H1 (cell line): Measurements from ENCODE around the gene IL17D. TPM values are rescaled to one million over a fixed set of nuclear protein-coding genes. Genes with fewer than 3 reads are reported as not detected.

ENCODE experiments used
- CTCF ChIA-PET: fragments of 300-600 bp; sonication (Branson Sonifier 250); formaldehyde crosslinking; loops from one replicate; lab custom pipeline; 2021; ENCODE audit not compliant: partially characterized antibody; lab: Charles Lee
- POLR2A ChIA-PET: fragments of 300-600 bp; sonication (Branson Sonifier 250); formaldehyde crosslinking; loops from one replicate; lab custom pipeline; 2021; ENCODE audit warnings: inconsistent platforms; ENCODE audit not compliant: partially characterized antibody; lab: Charles Lee
- DNase-seq, 2 experiments: peaks; one replicate each; pipeline versions ENCODE4 v3.0.0 to v3.0.0-alpha.2; 2010 to 2022; ENCODE audit warnings: low spot score in 2 of 2, low read depth in 1 of 2, mixed read lengths in 1 of 2
- FAIRE-seq: peaks from 2 replicates; lab custom pipeline; 2011; peaks lifted over from hg19 to GRCh38; lab: Jason Lieb, UNC
- H2AFZ ChIP-seq: 2 replicates; pipeline ENCODE4 v1.8.1; 2012; ENCODE audit warnings: low read length, inconsistent platforms
- H2AK5ac ChIP-seq: 2 replicates; pipeline ENCODE4 v1.6.1; 2013; ENCODE audit warnings: low read depth, low read length
- H2BK120ac ChIP-seq: replicated peaks from 2 replicates; pipeline ENCODE3; 2013; ENCODE audit warnings: low read depth, low read length, inconsistent platforms
- H2BK12ac ChIP-seq: 2 replicates; pipeline ENCODE4 v1.6.1; 2013; ENCODE audit warnings: low read depth, low read length
- H2BK15ac ChIP-seq: 2 replicates; pipeline ENCODE4 v1.6.1; 2013; ENCODE audit warnings: low read length
- H2BK20ac ChIP-seq: 2 replicates; pipeline ENCODE4 v1.6.1; 2013; ENCODE audit warnings: low read length
- H2BK5ac ChIP-seq: 2 replicates; pipeline ENCODE4 v1.6.1; 2013; ENCODE audit warnings: low read depth, low read length
- H3K14ac ChIP-seq: 2 replicates; pipeline ENCODE4 v1.6.1; 2013; ENCODE audit warnings: inconsistent platforms; ENCODE audit not compliant: insufficient read length
- H3K18ac ChIP-seq: 2 replicates; pipeline ENCODE4 v1.6.1; 2013; ENCODE audit warnings: low read length; ENCODE audit errors: extremely low read depth
- H3K23ac ChIP-seq: 2 replicates; pipeline ENCODE4 v1.6.1; 2013; ENCODE audit warnings: inconsistent platforms; ENCODE audit not compliant: insufficient read length
- H3K23me2 ChIP-seq: 2 replicates; pipeline ENCODE4 v1.6.1; 2013; ENCODE audit warnings: low read depth, low read length
- H3K27ac ChIP-seq: 2 replicates; pipeline ENCODE4 v1.6.1; 2011; ENCODE audit warnings: low read depth, low read length, inconsistent platforms
- H3K27me3 ChIP-seq, 4 experiments: replicated peaks in 1 of 4; 1 replicate in 1 of 4; 2 replicates in 3 of 4; pipeline versions ENCODE4 v1.6.1 to v1.8.1; 2011 to 2013; ENCODE audit warnings: low read length in 3 of 4, mild to moderate bottlenecking in 3 of 4, inconsistent platforms in 2 of 4, mixed read lengths in 2 of 4, moderate library complexity in 1 of 4; ENCODE audit not compliant: control insufficient read depth in 3 of 4, insufficient read depth in 3 of 4; ENCODE audit errors: extremely low read depth in 1 of 4
- H3K36me3 ChIP-seq, 4 experiments: 2 replicates each; pipeline versions ENCODE4 v1.6.1 to v1.8.1; 2011 to 2013; ENCODE audit warnings: mild to moderate bottlenecking in 4 of 4, low read length in 3 of 4, moderate library complexity in 2 of 4, control low read depth in 1 of 4, inconsistent platforms in 1 of 4; ENCODE audit not compliant: insufficient read depth in 4 of 4, control insufficient read depth in 2 of 4
- H3K4ac ChIP-seq: replicated peaks from 2 replicates; pipeline ENCODE3; 2013; ENCODE audit warnings: low read length, low read depth, mixed read lengths, inconsistent platforms; ENCODE audit not compliant: insufficient read length
- H3K4me1 ChIP-seq, 4 experiments: replicated peaks in 1 of 4; 1 replicate in 1 of 4; 2 replicates in 3 of 4; pipeline versions ENCODE4 v1.6.1 to v1.8.1; 2011 to 2013; ENCODE audit warnings: low read length in 3 of 4, inconsistent platforms in 2 of 4, mixed read lengths in 1 of 4; ENCODE audit not compliant: insufficient read depth in 4 of 4, control insufficient read depth in 3 of 4
- H3K4me2 ChIP-seq, 2 experiments: 2 replicates each; pipeline versions ENCODE4 v1.6.1 to v1.8.1; 2011 to 2013; ENCODE audit warnings: low read depth in 2 of 2, low read length in 2 of 2, control low read depth in 1 of 2, inconsistent platforms in 1 of 2, mild to moderate bottlenecking in 1 of 2; ENCODE audit not compliant: insufficient read depth in 1 of 2
- H3K4me3 ChIP-seq, 4 experiments: fragments of 200-600, 300-600 bp in 1 of 4; sonication (generic), shearing (Covaris generic), sonication (Bioruptor Twin) in 1 of 4; 2 replicates each; pipeline versions ENCODE4 v1.5.1 to v1.8.1; 2011 to 2016; ENCODE audit warnings: low read length in 4 of 4, low read depth in 3 of 4, control low read depth in 2 of 4, inconsistent platforms in 2 of 4, mild to moderate bottlenecking in 2 of 4, mixed read lengths in 1 of 4, moderate library complexity in 1 of 4; ENCODE audit not compliant: insufficient read depth in 2 of 4; ENCODE audit errors: extremely low read depth in 1 of 4
- H3K56ac ChIP-seq: replicated peaks from 2 replicates; pipeline ENCODE3; 2013; ENCODE audit warnings: low read depth, mild to moderate bottlenecking, mixed read lengths, low read length, inconsistent platforms; ENCODE audit not compliant: insufficient read length
- H3K79me1 ChIP-seq: 2 replicates; pipeline ENCODE4 v1.6.1; 2013; ENCODE audit warnings: low read depth, low read length, control low read depth
- H3K79me2 ChIP-seq, 2 experiments: 2 replicates each; pipeline versions ENCODE4 v1.6.1 to v1.8.1; 2012 to 2013; ENCODE audit warnings: low read length in 2 of 2, mild to moderate bottlenecking in 2 of 2, inconsistent platforms in 1 of 2; ENCODE audit not compliant: insufficient read depth in 2 of 2, control insufficient read depth in 1 of 2
- H3K9ac ChIP-seq, 4 experiments: replicated peaks in 1 of 4; 1 replicate in 1 of 4; 2 replicates in 3 of 4; pipeline versions ENCODE4 v1.6.1 to v1.8.1; 2011 to 2013; ENCODE audit warnings: low read depth in 3 of 4, low read length in 3 of 4, control low read depth in 2 of 4, mild to moderate bottlenecking in 2 of 4, moderate library complexity in 2 of 4, inconsistent platforms in 1 of 4; ENCODE audit errors: extremely low read depth in 1 of 4
- H3K9me3 ChIP-seq, 2 experiments: 2 replicates each; pipeline versions ENCODE4 v1.6.1 to v1.8.1; 2012 to 2013; ENCODE audit warnings: mild to moderate bottlenecking in 2 of 2, moderate library complexity in 2 of 2, control low read depth in 1 of 2, inconsistent platforms in 1 of 2, low read depth in 1 of 2, low read length in 1 of 2, mixed read lengths in 1 of 2; ENCODE audit not compliant: insufficient read depth in 2 of 2
- H4K20me1 ChIP-seq, 2 experiments: replicated peaks in 1 of 2; 2 replicates each; pipeline versions ENCODE3 to v1.8.1; 2011 to 2013; ENCODE audit warnings: inconsistent platforms in 2 of 2, low read length in 2 of 2, mild to moderate bottlenecking in 1 of 2; ENCODE audit not compliant: insufficient read depth in 2 of 2, control insufficient read depth in 1 of 2
- H4K5ac ChIP-seq: 2 replicates; pipeline ENCODE4 v1.6.1; 2013; ENCODE audit warnings: low read length, low read depth, mixed read lengths, inconsistent platforms; ENCODE audit not compliant: insufficient read length
- H4K8ac ChIP-seq: 2 replicates; pipeline ENCODE4 v1.8.0; 2013; ENCODE audit warnings: mild to moderate bottlenecking, moderate library complexity, low read length, inconsistent platforms; ENCODE audit not compliant: insufficient read depth; ENCODE audit errors: extremely low read depth
- H4K91ac ChIP-seq: replicated peaks from 2 replicates; pipeline ENCODE3; 2013; ENCODE audit warnings: low read length, mixed read lengths, inconsistent platforms; ENCODE audit not compliant: insufficient read length
- NANOG ChIP-seq: IDR thresholded peaks from 2 replicates; pipeline ENCODE4 v1.6.1; 2011; ENCODE audit warnings: low read length, low read depth, mild to moderate bottlenecking, inconsistent platforms; ENCODE audit not compliant: insufficient read depth, poor library complexity, severe bottlenecking
- ZNF274 ChIP-seq: IDR thresholded peaks from 2 replicates; pipeline ENCODE4 v1.7.0; 2012; ENCODE audit warnings: low read length, borderline replicate concordance; ENCODE audit errors: extremely low read depth
- WGBS, 2 experiments: shearing (Covaris generic) in 1 of 2; methylation state at CpG; one replicate each; pipeline versions ENCODE4 v1.1.6 to v1.1.7; 2013 to 2015; ENCODE audit warnings: low lambda C conversion rate in 2 of 2, mixed read lengths in 2 of 2, inconsistent platforms in 1 of 2, low coverage in 1 of 2, missing lambda C conversion rate in 1 of 2; ENCODE audit not compliant: insufficient replicate concordance in 2 of 2, insufficient coverage in 1 of 2, insufficient read length in 1 of 2; ENCODE audit errors: extremely low coverage in 1 of 2, missing lambda C conversion rate in 1 of 2; 5-methylcytosine and 5-hydroxymethylcytosine counted together
- polyA plus RNA-seq, 7 experiments: library from polyadenylated mRNA; depleted of rRNA in 3 of 7; stranded (reverse) in 5 of 7; unstranded in 2 of 7; fragments of >200 nt in 5 of 7; fragments of 200-250 nt in 2 of 7; gene quantifications; 1 replicate in 5 of 7; 2 replicates in 1 of 7; 4 replicates in 1 of 7; pipeline versions ENCODE4 v1.2.1 to v1.2.3, GENCODE V29; 2011 to 2013; ENCODE audit warnings: missing spikeins in 2 of 7, mixed read lengths in 2 of 7
- total RNA-seq: library from RNA; stranded (reverse); fragmentation: NEBNext Ultra II Directional; extraction: Animal tissue kit (Norgen Biotek cat#: 25700); gene quantifications from 2 replicates; pipeline ENCODE4 v1.2.1, GENCODE V29; 2021

Gene IL17D
- total and polyA plus RNA-seq, 2 of the 8 experiments (the other 6 are each of a cell fraction or from before 2014, with no cell fraction given) = 0.56 to 0.59 TPM

DNA sequence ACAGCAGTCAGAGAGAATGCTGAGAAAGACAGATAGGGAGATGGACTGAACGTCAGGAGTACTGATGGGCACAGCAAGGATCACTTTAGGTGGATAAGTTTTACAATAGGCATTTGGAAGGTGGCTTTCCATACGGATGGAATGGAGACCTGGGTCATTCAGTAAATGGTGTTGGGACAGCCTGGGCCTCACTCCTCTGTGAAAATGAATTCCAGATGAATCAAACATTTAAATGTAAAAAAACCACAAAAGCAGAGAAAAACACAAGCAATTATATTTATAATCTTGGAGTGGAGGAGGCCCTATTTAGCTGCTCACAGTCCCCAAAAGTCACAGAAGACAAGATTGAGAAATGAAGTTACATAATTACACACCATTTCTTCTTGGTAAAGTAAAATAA, 4.7 kb downstream of the IL17D start:
- no peaks in the 10 kb centered on the region for H4K20me1 ChIP-seq
- H3K9me3 ChIP-seq = no peaks in the 10 kb centered on the region
- peaks cover 4 to 11% (median 6%) of the 10 kb centered on the region in 4 experiments; a peak in 6 of 7 replicates for H3K4me1 ChIP-seq
- no peak overlapping the region for H3K4me3 ChIP-seq
- no peak for FAIRE-seq
- no peak overlapping the region for H2BK5ac ChIP-seq
- no peak overlapping the region for H4K8ac ChIP-seq
- no peak overlapping the region for H3K18ac ChIP-seq
- no peak for DNase-seq
- H3K56ac ChIP-seq = no peak overlapping the region
- peaks cover 5% of the 10 kb centered on the region for H3K23me2 ChIP-seq
- CTCF ChIA-PET = interaction anchor here (0.6 to 1.0 kb wide), 3 partner anchors 14 to 62 kb away, joined by 3 read pairs; no protein-coding TSS in a partner anchor
- no peak overlapping the region for H3K4me2 ChIP-seq
- no peak overlapping the region for H3K23ac ChIP-seq
- H2BK20ac ChIP-seq = no peak overlapping the region
- H3K79me1 ChIP-seq = no peaks in the 10 kb centered on the region
- H4K91ac ChIP-seq = no peak overlapping the region
- H3K9ac ChIP-seq = no peak overlapping the region
- H2AFZ ChIP-seq = no peak overlapping the region
- 92% methylated on average over 2 of the region's 2 CpGs; no CpG with 5 or more reads in 1 of the 2 experiments for WGBS, 2 experiments
- no peak overlapping the region for H2AK5ac ChIP-seq
- H3K79me2 ChIP-seq = no peaks in the 10 kb centered on the region
- no peaks in the 10 kb centered on the region for H3K36me3 ChIP-seq
- H4K5ac ChIP-seq = no peak overlapping the region
- H3K27me3 ChIP-seq = peaks cover 0 to 3% (median 2%) of the 10 kb centered on the region in 4 experiments; a peak in 5 of 7 replicates
- H2BK120ac ChIP-seq = no peak overlapping the region
- no peak overlapping the region for H2BK15ac ChIP-seq
- POLR2A ChIA-PET = no interaction called here
- no peak overlapping the region for H3K27ac ChIP-seq
- no peak overlapping the region for H3K4ac ChIP-seq
- no peak overlapping the region for H3K14ac ChIP-seq
- no peak overlapping the region for H2BK12ac ChIP-seq
- no peak for TF ChIP-seq NANOG
- no peak for TF ChIP-seq ZNF274
